Stomach (tissue), 9 donors: ENCODE measurements around the gene PDZK1IP1. TPM values are rescaled to one million over a fixed set of nuclear protein-coding genes. Genes with fewer than 3 reads are reported as not detected.

ENCODE experiments used
- DNase-seq, 2 donors: peaks; one replicate each; pipeline versions ENCODE4 v3.0.0 to v3.0.0-alpha.2; 2013 to 2019
- H3K27ac ChIP-seq, 5 donors: fragments of 200-600 bp in 4 of 5; sonication (generic) in 4 of 5; one replicate each; pipeline ENCODE4 v1.5.1; 2013 to 2019; ENCODE audit warnings: mild to moderate bottlenecking in 1 of 5, moderate library complexity in 1 of 5
- H3K27me3 ChIP-seq, 3 donors: fragments of 200-600 bp; sonication (generic); one replicate each; pipeline ENCODE4 v1.5.1; 2017 to 2019; ENCODE audit warnings: mixed run types in 1 of 3
- H3K36me3 ChIP-seq, 4 donors: fragments of 200-600 bp; sonication (generic); 1 replicate in 3 of 4; 2 replicates in 1 of 4; pipeline ENCODE4 v1.5.1; 2016 to 2019
- H3K4me1 ChIP-seq, 4 donors: fragments of 200-600 bp; sonication (generic); one replicate each; pipeline ENCODE4 v1.5.1; 2016 to 2019
- H3K4me3 ChIP-seq, 4 donors: fragments of 200-600 bp; sonication (generic) in 3 of 4; one replicate each; pipeline ENCODE4 v1.5.1; 2016 to 2019; ENCODE audit warnings: mild to moderate bottlenecking in 1 of 4
- H3K9me3 ChIP-seq, 4 donors: fragments of 200-600 bp; sonication (generic); one replicate each; pipeline ENCODE4 v1.5.1; 2016 to 2019
- CTCF ChIP-seq, 7 experiments: fragments of 450-650 bp in 4 of 7; fragments of 200-600 bp in 3 of 7; sonication (generic) in 3 of 7; IDR thresholded peaks; one replicate each; pipeline ENCODE4 v1.5.1; 2016 to 2019; ENCODE audit warnings: antibody characterized with exemption in 7 of 7, control low read depth in 2 of 7, mild to moderate bottlenecking in 1 of 7
- EP300 ChIP-seq: sonication (generic); formaldehyde crosslinking; IDR thresholded peaks from one replicate; pipeline ENCODE4 v1.6.1; 2017; ENCODE audit warnings: antibody characterized with exemption
- POLR2A ChIP-seq, 4 donors: fragments of 450-650 bp; IDR thresholded peaks; one replicate each; pipeline ENCODE4 v1.6.1; 2016; ENCODE audit warnings: antibody characterized with exemption in 4 of 4, control low read depth in 2 of 4, mild to moderate bottlenecking in 1 of 4, moderate library complexity in 1 of 4
- POLR2AphosphoS5 ChIP-seq, 3 donors: sonication (generic); formaldehyde crosslinking; IDR thresholded peaks; one replicate each; pipeline ENCODE4 v1.6.1; 2016; ENCODE audit warnings: antibody characterized with exemption in 3 of 3
- WGBS, 5 donors: extraction: QIAGEN DNeasy Blood & Tissue Kit in 3 of 5; methylation state at CpG; one replicate each; pipeline versions ENCODE4 v1.1.5 to v1.1.7; 2013 to 2018; 5-methylcytosine and 5-hydroxymethylcytosine counted together
- intact Hi-C: fragments of 100-400 bp; cut with DNase I; formaldehyde crosslinking; loops from one replicate; pipeline ENCODE4 v1.15.1; 2023; ENCODE audit warnings: low total_unique reads
- polyA plus RNA-seq, 3 donors: library from polyadenylated mRNA; stranded (reverse); fragments of 200-250 nt; gene quantifications; one replicate each; pipeline ENCODE4 v1.2.3, GENCODE V29; 2013
- total RNA-seq, 5 donors: library from RNA; depleted of rRNA; stranded (reverse); fragments of >200 nt; gene quantifications; one replicate each; pipeline versions ENCODE4 v1.1.0 to v1.2.3, GENCODE V29; 2014 to 2016
- donor health status: healthy with polysubstance abuse.
- donor health status: Bipolar disorder and iron deficiency.
- donor health status: healthy.

PDZK1IP1 gene
- total and polyA plus RNA-seq, 8 donors, result 0.87 to 292 (median 130) TPM; not detected in 1

GRCh38 chr1:47209725-47210325 is 20.0 kb upstream of the PDZK1IP1 start:
- no peak for TF ChIP-seq POLR2AphosphoS5 (IDR thresholded peaks at IDR 0.05)
- no peak for TF ChIP-seq POLR2A (IDR thresholded peaks at IDR 0.05)
- no peak for TF ChIP-seq EP300
- TF ChIP-seq CTCF (IDR thresholded peaks at IDR 0.05), result no peak
- intact Hi-C loops, result no loop called here
- 49 to 89% (median 83%) methylated on average over 2 to 3 of the region's 3 CpGs for WGBS, 5 donors
- H3K27ac ChIP-seq, result no peak overlapping the region
- no peaks in the 10 kb centered on the region for H3K4me1 ChIP-seq
- no peak overlapping the region for H3K4me3 ChIP-seq
- H3K27me3 ChIP-seq, result peaks cover 0 to 58% (median 10%) of the 10 kb centered on the region in 3 donors
- H3K9me3 ChIP-seq, result no peaks in the 10 kb centered on the region
- H3K36me3 ChIP-seq, result no peaks in the 10 kb centered on the region
- no peak for DNase-seq

GRCh38 chr1:47209091-47209490 is 19.3 kb upstream of the PDZK1IP1 start:
- no peak for DNase-seq
- Histone ChIP-seq H3K27ac (no peak overlapping the region), H3K36me3 (no peaks in the 10 kb centered on the region), H3K4me1 (no peaks in the 10 kb centered on the region), H3K4me3 (no peak overlapping the region), H3K27me3 (peaks cover 0 to 65% (median 10%) of the 10 kb centered on the region in 3 donors), H3K9me3 (no peaks in the 10 kb centered on the region)
- WGBS, 5 donors, result 55 to 68% (median 59%) methylated on average over 7 to 8 of the region's 8 CpGs
- intact Hi-C loops, result no loop called here
- TF ChIP-seq CTCF (IDR thresholded peaks at IDR 0.05), result no peak

GRCh38 chr1:47208374-47208850 is 18.6 kb upstream of the PDZK1IP1 start:
- intact Hi-C loops, result no loop called here
- H3K36me3 ChIP-seq, result no peaks in the 10 kb centered on the region
- no peak for DNase-seq
- WGBS, 5 donors, result 42 to 49% (median 42%) methylated on average over 9 to 11 of the region's 11 CpGs
- no peak overlapping the region for H3K4me3 ChIP-seq
- H3K27ac ChIP-seq, result no peak overlapping the region
- no peaks in the 10 kb centered on the region for H3K9me3 ChIP-seq
- TF ChIP-seq POLR2A (IDR thresholded peaks at IDR 0.05) (no peak), CTCF (IDR thresholded peaks at IDR 0.05) (no peak), POLR2AphosphoS5 (IDR thresholded peaks at IDR 0.05) (no peak), EP300 (no peak)
- H3K27me3 ChIP-seq, result peaks cover 0 to 69% (median 10%) of the 10 kb centered on the region in 3 donors
- no peaks in the 10 kb centered on the region for H3K4me1 ChIP-seq

- intact Hi-C loops, result no loop called here
- TF ChIP-seq CTCF (IDR thresholded peaks at IDR 0.05) (no peak), POLR2A (IDR thresholded peaks at IDR 0.05) (no peak)
- no peak overlapping the region for H3K4me3 ChIP-seq
- peaks cover 0 to 73% (median 10%) of the 10 kb centered on the region in 3 donors for H3K27me3 ChIP-seq
- H3K36me3 ChIP-seq, result no peaks in the 10 kb centered on the region
- no peak overlapping the region for H3K27ac ChIP-seq
- H3K9me3 ChIP-seq, result peaks cover 0 to 5% (median 1%) of the 10 kb centered on the region in 4 donors
- 48 to 66% (median 55%) methylated on average over 8 of the region's 8 CpGs for WGBS, 5 donors
- no peaks in the 10 kb centered on the region for H3K4me1 ChIP-seq
- no peak for DNase-seq
Measured at GRCh38 chr1:47207803-47208373, 18.1 kb upstream of the PDZK1IP1 start.
